Endodermal cell (in vitro differentiated cells): ENCODE results near the gene ELMOD1. TPM values are rescaled to one million over a fixed set of nuclear protein-coding genes. Genes with fewer than 3 reads are reported as not detected.

Source experiments
- DNase-seq: peaks from one replicate; pipeline ENCODE4 v3.0.0-alpha.2; 2017
- H3K27ac ChIP-seq: 2 replicates; pipeline ENCODE4 v1.5.1; 2013; ENCODE audit warnings: mild to moderate bottlenecking, low read depth, low read length, moderate library complexity
- H3K27me3 ChIP-seq: 2 replicates; pipeline ENCODE4 v1.6.1; 2013; ENCODE audit warnings: mild to moderate bottlenecking, low read length, moderate library complexity; ENCODE audit not compliant: insufficient read depth, control insufficient read depth, poor library complexity, severe bottlenecking
- H3K36me3 ChIP-seq: 2 replicates; pipeline ENCODE4 v1.7.0; 2013; ENCODE audit warnings: mild to moderate bottlenecking, low read length, moderate library complexity; ENCODE audit not compliant: control insufficient read depth, insufficient read depth
- H3K4me1 ChIP-seq: one replicate; pipeline ENCODE4 v1.7.0; 2013; ENCODE audit warnings: low read length; ENCODE audit not compliant: control insufficient read depth, insufficient read depth
- H3K4me3 ChIP-seq: 2 replicates; pipeline ENCODE4 v1.5.1; 2013; ENCODE audit warnings: mild to moderate bottlenecking, low read length, moderate library complexity
- H3K9ac ChIP-seq: 2 replicates; pipeline ENCODE4 v1.6.1; 2013; ENCODE audit warnings: mild to moderate bottlenecking, low read length, moderate library complexity; ENCODE audit not compliant: poor library complexity, severe bottlenecking; ENCODE audit errors: extremely low read depth
- H3K9me3 ChIP-seq: 2 replicates; pipeline ENCODE4 v1.6.1; 2013; ENCODE audit warnings: mild to moderate bottlenecking, low read length, moderate library complexity; ENCODE audit not compliant: control insufficient read depth
- H3K27ac Mint-ChIP-seq: 2 replicates; pipeline ENCODE4 v1.8.0; 2020; ENCODE audit warnings: mixed read lengths
- H3K27me3 Mint-ChIP-seq: 2 replicates; pipeline ENCODE4 v1.8.0; 2021; ENCODE audit warnings: mild to moderate bottlenecking, mixed read lengths; ENCODE audit not compliant: insufficient read depth
- H3K36me3 Mint-ChIP-seq: 2 replicates; pipeline ENCODE4 v1.8.0; 2020; ENCODE audit warnings: low read depth, mixed read lengths
- H3K4me1 Mint-ChIP-seq: 2 replicates; pipeline ENCODE4 v1.8.0; 2020; ENCODE audit warnings: mixed read lengths
- H3K4me3 Mint-ChIP-seq: 2 replicates; pipeline ENCODE4 v1.8.0; 2020; ENCODE audit warnings: mild to moderate bottlenecking, moderate library complexity, mixed read lengths
- H3K9me3 Mint-ChIP-seq: 2 replicates; pipeline ENCODE4 v1.8.0; 2020; ENCODE audit warnings: mild to moderate bottlenecking, mixed read lengths
- WGBS, 2 experiments: methylation state at CpG; one replicate each; pipeline versions ENCODE4 v1.1.5 to v1.1.7; 2013; ENCODE audit warnings: missing lambda C conversion rate in 2 of 2, mixed read lengths in 1 of 2; ENCODE audit not compliant: insufficient coverage in 1 of 2, insufficient read length in 1 of 2; 5-methylcytosine and 5-hydroxymethylcytosine counted together
- long read RNA-seq, 4 experiments: library from polyadenylated mRNA in 2 of 4; library from RNA in 1 of 4; library from capped mRNA in 1 of 4; stranded (forward) in 3 of 4; unstranded in 1 of 4; transcript quantifications; one replicate each; pipeline ENCODE4 v2.0.0, GENCODE V29; 2020 to 2021; ENCODE audit warnings: inconsistent platforms in 1 of 4
- polyA plus RNA-seq, 2 experiments: library from polyadenylated mRNA; stranded (reverse); fragments of 50-300 nt; gene quantifications; one replicate each; pipeline ENCODE4 v1.2.3, GENCODE V29; 2013
- total RNA-seq, 2 donors: library from RNA; stranded (reverse); fragmentation: NEBNext Ultra II Directional in 1 of 2; extraction: Animal tissue kit (Norgen Biotek cat#: 25700) in 1 of 2; gene quantifications; 2 replicates in 1 of 2; 3 replicates in 1 of 2; pipeline ENCODE4 v1.2.1, GENCODE V29; 2021
- TF ChIP-seq, protein P1 (sequence below): fragments of 200-600 bp; sonication (generic); conservative IDR thresholded peaks from 2 replicates; pipeline ENCODE4 v1.5.0; 2021; ENCODE audit warnings: antibody characterized with exemption, mild to moderate bottlenecking

The ELMOD1 gene
- total RNA-seq = under 1 TPM; 0.46 to 0.60 TPM
- 0.75 TPM for polyA plus RNA-seq (2013, experiment 1 of 2)
- 0.37 TPM for polyA plus RNA-seq (2013, experiment 2 of 2)
- long read RNA-seq, experiment 1 = 0 reads
- long read RNA-seq, experiment 2 = 0 reads
- long read RNA-seq, experiment 3, partial matches to known transcripts = 0 of 1 reads
- long read RNA-seq, experiment 3, other reads (novel, unspliced or antisense) = 1 of 1 reads
- long read RNA-seq, experiment 4 = 0 reads

DNA sequence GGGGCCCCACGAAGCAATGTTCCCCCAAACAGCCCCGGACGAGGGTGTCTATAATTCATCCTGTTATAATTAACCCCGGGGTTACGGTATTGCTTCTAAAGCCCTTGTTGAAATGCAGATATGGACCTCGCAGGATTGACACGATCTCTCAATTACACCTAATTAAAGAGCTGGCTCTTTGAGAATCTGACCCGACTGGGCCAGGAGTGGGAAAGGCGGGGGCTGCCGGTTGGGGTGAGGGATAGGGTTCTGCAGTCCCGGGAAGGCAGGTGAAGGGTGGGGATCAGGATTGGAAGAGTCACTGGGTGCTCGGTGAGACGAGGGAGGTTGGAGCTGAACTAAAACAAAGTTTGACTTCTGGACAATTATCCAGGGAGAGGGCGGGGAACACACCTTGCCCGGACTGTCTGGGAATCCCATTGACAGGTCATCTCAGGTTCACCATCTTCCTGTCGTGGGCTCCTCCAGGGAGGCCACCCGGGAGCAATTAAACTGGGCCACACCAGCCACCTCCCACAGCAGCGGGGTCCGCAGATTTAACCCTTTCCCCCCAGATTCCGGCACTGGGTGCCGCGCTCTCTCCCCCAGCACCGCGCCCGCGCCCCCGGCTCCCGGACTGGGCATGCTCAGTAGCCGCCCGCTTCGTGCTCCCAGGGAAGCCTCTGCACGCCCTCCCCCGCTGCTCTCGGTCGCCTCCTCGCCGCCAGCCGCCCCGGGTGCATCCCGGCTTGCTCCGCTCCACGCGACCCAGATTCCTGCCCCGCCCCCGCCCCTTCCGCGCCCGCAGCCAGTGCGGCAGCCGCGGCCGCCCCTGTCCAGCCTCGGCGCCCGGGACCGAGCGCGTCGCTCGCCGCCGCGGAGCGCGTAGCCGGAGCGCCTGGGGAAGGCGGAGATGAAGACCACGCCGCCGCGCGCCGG, at the start of gene ELMOD1:
Gene ELMOD1, plus strand, starts transcription at position 688 of the 918 bp plus-strand sequence. CDS start 27,043 bp downstream, outside the sequence.
- peak; percentile 85 for DNase-seq
- H3K4me3 Mint-ChIP-seq = peak within 1 kb of the TSS; percentile 63
- peaks cover 19% of the 10 kb centered on the region for H3K4me1 Mint-ChIP-seq
- H3K27ac Mint-ChIP-seq = no peak within 1 kb of the TSS
- peaks cover 97% of the 10 kb centered on the region for H3K27me3 Mint-ChIP-seq
- Histone ChIP-seq H3K4me3 (peak within 1 kb of the TSS; percentile 87), H3K9me3 (no peaks in the 10 kb centered on the region), H3K27ac (no peak within 1 kb of the TSS), H3K27me3 (peaks cover 94% of the 10 kb centered on the region), H3K36me3 (no peaks in the 10 kb centered on the region), H3K4me1 (no peaks in the 10 kb centered on the region), H3K9ac (peak within 1 kb of the TSS; percentile 14)
- H3K36me3 Mint-ChIP-seq = no peaks in the 10 kb centered on the region
- H3K9me3 Mint-ChIP-seq = no peaks in the 10 kb centered on the region
- WGBS, 2 experiments = 0 to 1% methylated on average over 24 to 74 of the region's 74 CpGs
- TF ChIP-seq, protein P1, sequence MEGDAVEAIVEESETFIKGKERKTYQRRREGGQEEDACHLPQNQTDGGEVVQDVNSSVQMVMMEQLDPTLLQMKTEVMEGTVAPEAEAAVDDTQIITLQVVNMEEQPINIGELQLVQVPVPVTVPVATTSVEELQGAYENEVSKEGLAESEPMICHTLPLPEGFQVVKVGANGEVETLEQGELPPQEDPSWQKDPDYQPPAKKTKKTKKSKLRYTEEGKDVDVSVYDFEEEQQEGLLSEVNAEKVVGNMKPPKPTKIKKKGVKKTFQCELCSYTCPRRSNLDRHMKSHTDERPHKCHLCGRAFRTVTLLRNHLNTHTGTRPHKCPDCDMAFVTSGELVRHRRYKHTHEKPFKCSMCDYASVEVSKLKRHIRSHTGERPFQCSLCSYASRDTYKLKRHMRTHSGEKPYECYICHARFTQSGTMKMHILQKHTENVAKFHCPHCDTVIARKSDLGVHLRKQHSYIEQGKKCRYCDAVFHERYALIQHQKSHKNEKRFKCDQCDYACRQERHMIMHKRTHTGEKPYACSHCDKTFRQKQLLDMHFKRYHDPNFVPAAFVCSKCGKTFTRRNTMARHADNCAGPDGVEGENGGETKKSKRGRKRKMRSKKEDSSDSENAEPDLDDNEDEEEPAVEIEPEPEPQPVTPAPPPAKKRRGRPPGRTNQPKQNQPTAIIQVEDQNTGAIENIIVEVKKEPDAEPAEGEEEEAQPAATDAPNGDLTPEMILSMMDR = no peak

DNA sequence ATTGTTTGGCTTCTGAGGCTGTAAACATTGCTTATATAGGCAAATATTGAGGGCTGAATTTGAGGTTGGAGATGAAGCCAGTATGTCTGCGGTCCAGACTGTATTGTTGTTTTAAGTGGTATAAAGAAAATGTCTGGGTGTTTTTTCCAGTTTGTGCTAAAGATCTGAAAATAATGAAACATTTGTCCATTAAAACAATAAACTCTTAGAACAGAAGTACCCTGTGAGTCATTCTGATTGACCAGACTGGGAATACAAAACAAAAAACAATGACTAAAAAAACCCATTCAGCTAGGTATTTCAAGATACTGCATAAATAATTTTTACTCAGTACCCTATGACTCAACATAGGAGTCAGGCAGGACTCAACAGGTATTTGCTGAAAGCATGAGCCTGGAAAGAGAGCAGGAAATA, 45.8 kb upstream of the ELMOD1 start:
- TF ChIP-seq, protein P1 = no peak
- Histone ChIP-seq H3K27ac (no peak overlapping the region), H3K4me3 (no peak overlapping the region), H3K4me1 (no peaks in the 10 kb centered on the region), H3K9ac (no peak overlapping the region), H3K36me3 (peaks cover 9% of the 10 kb centered on the region), H3K27me3 (no peaks in the 10 kb centered on the region), H3K9me3 (no peaks in the 10 kb centered on the region)
- no peak overlapping the region for H3K27ac Mint-ChIP-seq
- no peak overlapping the region for H3K4me3 Mint-ChIP-seq
- H3K9me3 Mint-ChIP-seq = no peaks in the 10 kb centered on the region
- peaks cover 4% of the 10 kb centered on the region for H3K36me3 Mint-ChIP-seq
- 100% methylated on average over 1 of the region's 1 CpG; no CpG with 5 or more reads in 1 of the 2 experiments for WGBS, 2 experiments
- H3K4me1 Mint-ChIP-seq = no peaks in the 10 kb centered on the region
- no peak for DNase-seq
- no peaks in the 10 kb centered on the region for H3K27me3 Mint-ChIP-seq

DNA sequence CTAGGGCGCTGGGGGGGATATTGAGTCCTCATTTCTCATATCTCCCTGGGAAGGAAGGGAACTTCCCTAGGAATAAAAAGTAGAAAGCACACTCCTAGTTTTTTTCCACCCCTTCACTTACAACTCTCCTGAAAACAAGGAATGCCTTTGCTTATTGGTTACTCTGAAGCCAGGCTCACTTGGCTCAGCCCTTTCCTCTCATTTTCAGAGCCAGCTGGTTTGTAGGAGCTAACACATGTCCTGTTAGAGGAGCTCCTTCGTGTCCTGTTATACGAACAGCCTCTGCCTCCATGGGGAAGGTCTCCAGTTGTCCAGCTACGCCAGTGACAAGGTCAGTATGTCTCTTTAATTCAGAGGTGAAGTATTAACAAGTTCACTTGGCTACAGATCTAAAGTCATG, 43.0 kb upstream of the ELMOD1 start:
- no peaks in the 10 kb centered on the region for H3K4me1 ChIP-seq

More for the DNA sequence above, 43.0 kb upstream of the ELMOD1 start:
- H3K27ac Mint-ChIP-seq = no peak overlapping the region
- no peaks in the 10 kb centered on the region for H3K27me3 ChIP-seq
- H3K4me3 Mint-ChIP-seq = no peak overlapping the region
- peaks cover 24% of the 10 kb centered on the region for H3K36me3 ChIP-seq
- no peaks in the 10 kb centered on the region for H3K9me3 Mint-ChIP-seq
- DNase-seq = no peak
- TF ChIP-seq, protein P1 = no peak
- 90 to 91% methylated on average over 2 to 4 of the region's 4 CpGs for WGBS, 2 experiments
- H3K4me3 ChIP-seq = no peak overlapping the region
- H3K4me1 Mint-ChIP-seq = no peaks in the 10 kb centered on the region
- H3K27ac ChIP-seq = no peak overlapping the region
- H3K9ac ChIP-seq = no peak overlapping the region
- H3K36me3 Mint-ChIP-seq = peaks cover 15% of the 10 kb centered on the region
- no peaks in the 10 kb centered on the region for H3K27me3 Mint-ChIP-seq
- H3K9me3 ChIP-seq = no peaks in the 10 kb centered on the region
